GM12892 (cell line): Measurements from ENCODE around the gene MREG.

Experiments
- POLR2AphosphoS5 ChIP-seq: IDR thresholded peaks from 2 replicates; pipeline ENCODE4 v1.6.1; 2011; ENCODE audit warnings: low read depth, low read length, control low read depth
- TAF1 ChIP-seq: IDR thresholded peaks from 2 replicates; pipeline ENCODE4 v1.6.1; 2011; ENCODE audit warnings: low read depth, mild to moderate bottlenecking, control low read depth, low read length, borderline replicate concordance

DNA sequence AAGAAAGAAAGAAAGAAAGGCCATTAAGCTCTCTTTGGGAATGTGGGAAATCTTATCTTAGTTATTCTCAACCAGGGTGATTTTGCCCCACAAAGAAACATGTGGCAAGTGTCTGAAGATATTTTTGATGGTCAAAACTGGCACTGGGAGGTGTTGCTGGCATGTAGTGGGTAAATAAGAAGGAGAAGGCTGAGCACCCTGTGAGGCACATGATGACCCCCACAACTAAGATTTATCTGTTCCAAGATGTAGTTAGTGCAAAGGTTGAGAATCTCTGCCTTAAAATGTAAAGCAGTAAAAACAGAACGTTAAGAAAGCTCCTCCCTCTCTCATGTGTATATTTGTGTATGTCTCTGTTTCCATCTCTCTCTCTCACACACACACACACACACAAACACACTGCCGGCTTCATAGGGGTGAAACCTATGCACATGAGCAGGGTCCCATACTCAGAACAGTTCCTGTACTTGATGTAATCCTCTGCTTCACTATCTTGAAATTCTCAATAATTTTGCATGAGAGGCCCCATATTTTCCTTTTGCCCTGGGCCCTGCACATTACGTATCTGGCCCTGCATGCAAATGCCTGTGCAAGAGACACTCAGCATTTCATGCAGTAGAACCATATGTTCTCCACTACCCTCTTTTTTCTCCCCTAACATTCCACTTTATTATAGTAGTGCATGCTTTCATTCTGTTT is 94.3 kb downstream of the MREG start:
- TF ChIP-seq POLR2AphosphoS5 (no peak), TAF1 (no peak)
